Stomach smooth muscle (tissue), 2 donors: ENCODE data around the gene B9D2.
"Not testable (repeated sequence)": the region's sequence is repeated elsewhere in the genome, so short reads cannot be mapped to it uniquely, and the experiment has no call there.

Source experiments
- H3K27ac ChIP-seq: one replicate; pipeline ENCODE4 v1.7.0; 2013; ENCODE audit warnings: mild to moderate bottlenecking, low read length, inconsistent platforms
- H3K27me3 ChIP-seq, 2 donors: one replicate each; pipeline ENCODE4 v1.7.0; 2013; ENCODE audit warnings: low read length in 2 of 2; ENCODE audit not compliant: insufficient read depth in 2 of 2, control insufficient read depth in 1 of 2
- H3K36me3 ChIP-seq, 2 donors: one replicate each; pipeline ENCODE4 v1.7.0; 2013; ENCODE audit warnings: low read length in 2 of 2; ENCODE audit not compliant: control insufficient read depth in 2 of 2, insufficient read depth in 2 of 2
- H3K4me1 ChIP-seq: one replicate; pipeline ENCODE4 v1.7.0; 2013; ENCODE audit warnings: low read length; ENCODE audit not compliant: control insufficient read depth, insufficient read depth
- H3K4me3 ChIP-seq, 2 donors: one replicate each; pipeline ENCODE4 v1.7.0; 2013; ENCODE audit warnings: low read length in 2 of 2
- H3K9ac ChIP-seq, 2 donors: one replicate each; pipeline ENCODE4 v1.7.0; 2013; ENCODE audit warnings: low read length in 2 of 2, mild to moderate bottlenecking in 1 of 2
- H3K9me3 ChIP-seq, 2 donors: one replicate each; pipeline ENCODE4 v1.7.0; 2013; ENCODE audit warnings: low read length in 2 of 2; ENCODE audit not compliant: control insufficient read depth in 2 of 2
- donor health status: healthy.
- donor health status: Pancreatic carcinoma.

B9D2 gene

GRCh38 chr19:41355035-41355434 is 8.9 kb downstream of the B9D2 start:
- H3K9me3 ChIP-seq, result no peaks in the 10 kb centered on the region
- no peaks in the 10 kb centered on the region for H3K27me3 ChIP-seq
- no peak overlapping the region for H3K4me3 ChIP-seq
- no peaks in the 10 kb centered on the region for H3K36me3 ChIP-seq
- H3K27ac ChIP-seq, result peak overlapping the region; percentile 11
- peaks cover 29% of the 10 kb centered on the region for H3K4me1 ChIP-seq
- no peak overlapping the region for H3K9ac ChIP-seq

- no peaks in the 10 kb centered on the region for H3K27me3 ChIP-seq
- peak overlapping the region; percentile 45 to 84 for H3K4me3 ChIP-seq
- peak overlapping the region; percentile 48 to 68 for H3K9ac ChIP-seq
- no peaks in the 10 kb centered on the region for H3K9me3 ChIP-seq
- H3K36me3 ChIP-seq, result no peaks in the 10 kb centered on the region
- H3K27ac ChIP-seq, result peak overlapping the region; percentile 55
- peaks cover 29% of the 10 kb centered on the region for H3K4me1 ChIP-seq
Measured at GRCh38 chr19:41354343-41354953, 9.5 kb downstream of the B9D2 start.

- peak within 1 kb of the TSS; percentile 48 to 68 for H3K9ac ChIP-seq
- no peaks in the 10 kb centered on the region for H3K27me3 ChIP-seq
- peak within 1 kb of the TSS; percentile 55 for H3K27ac ChIP-seq
- peaks cover 29% of the 10 kb centered on the region for H3K4me1 ChIP-seq
- no peaks in the 10 kb centered on the region for H3K36me3 ChIP-seq
- H3K4me3 ChIP-seq, result peak within 1 kb of the TSS; percentile 81 to 84
- no peaks in the 10 kb centered on the region for H3K9me3 ChIP-seq
Measured at GRCh38 chr19:41353466-41354342, 10.2 kb downstream of the B9D2 start, which contains the start of gene TGFB1. TGFB1 (minus strand) TSS chr19:41353922; CDS start chr19:41353044, 878 bp downstream.

GRCh38 chr19:41352609-41353465 is 11.1 kb downstream of the B9D2 start:
- Histone ChIP-seq H3K4me1 (peaks cover 29% of the 10 kb centered on the region), H3K27me3 (no peaks in the 10 kb centered on the region), H3K36me3 (peaks cover 3 to 4% of the 10 kb centered on the region in 2 donors), H3K9me3 (no peaks in the 10 kb centered on the region), H3K27ac (peak overlapping the region; percentile 46), H3K9ac (peak overlapping the region; percentile 5 to 55), H3K4me3 (peak overlapping the region; percentile 81 to 84)

GRCh38 chr19:41352279-41352608 is 11.7 kb downstream of the B9D2 start:
- Histone ChIP-seq H3K27me3 (no peaks in the 10 kb centered on the region), H3K27ac (no peak overlapping the region), H3K4me1 (peaks cover 29% of the 10 kb centered on the region), H3K9ac (peak overlapping the region; percentile 5 to 55), H3K9me3 (no peaks in the 10 kb centered on the region), H3K36me3 (peaks cover 3 to 4% of the 10 kb centered on the region in 2 donors), H3K4me3 (peak overlapping the region; percentile 81 to 84)

- Histone ChIP-seq H3K27me3 (no peaks in the 10 kb centered on the region), H3K4me3 (peak overlapping the region; percentile 81 to 84), H3K36me3 (peaks cover 4 to 6% of the 10 kb centered on the region in 2 donors), H3K27ac (no peak overlapping the region), H3K9ac (peak overlapping the region; percentile 60 to 68), H3K9me3 (no peaks in the 10 kb centered on the region), H3K4me1 (peaks cover 29% of the 10 kb centered on the region)
Measured at GRCh38 chr19:41351339-41352245, 12.4 kb downstream of the B9D2 start.

- Histone ChIP-seq H3K36me3 (peaks cover 4 to 8% of the 10 kb centered on the region in 2 donors), H3K27me3 (no peaks in the 10 kb centered on the region), H3K4me3 (peak overlapping the region; percentile 81 to 84), H3K27ac (no peak overlapping the region), H3K9me3 (no peaks in the 10 kb centered on the region), H3K9ac (peak overlapping the region; percentile 60 to 68), H3K4me1 (peaks cover 29% of the 10 kb centered on the region)
Measured at GRCh38 chr19:41350735-41351338, 13.1 kb downstream of the B9D2 start.

GRCh38 chr19:41346916-41347315 is 17.0 kb downstream of the B9D2 start:
- H3K9ac ChIP-seq, H3K9me3 ChIP-seq, H3K4me3 ChIP-seq, H3K4me1 ChIP-seq, H3K27ac ChIP-seq, H3K27me3 ChIP-seq: not testable (repeated sequence)
- H3K36me3 ChIP-seq, result peaks cover 9 to 20% of the 10 kb centered on the region in 2 donors

GRCh38 chr19:41344162-41344561 is 19.8 kb downstream of the B9D2 start:
- Histone ChIP-seq H3K4me3 (no peak overlapping the region), H3K27ac (no peak overlapping the region), H3K36me3 (peaks cover 13 to 26% of the 10 kb centered on the region in 2 donors), H3K9ac (no peak overlapping the region), H3K27me3 (no peaks in the 10 kb centered on the region), H3K4me1 (no peaks in the 10 kb centered on the region), H3K9me3 (no peaks in the 10 kb centered on the region)
